GM12891 (cell line): ENCODE results near the gene OR4X1.

ENCODE experiments used
- PAX5 ChIP-seq: IDR thresholded peaks from 2 replicates; pipeline ENCODE4 v1.6.1; 2011; ENCODE audit warnings: low read length, moderate library complexity, mild to moderate bottlenecking; ENCODE audit not compliant: insufficient read depth, severe bottlenecking
- POLR2A ChIP-seq: IDR thresholded peaks from 2 replicates; pipeline ENCODE4 v1.6.1; 2011; ENCODE audit warnings: low read depth, low read length, control low read depth
- POLR2AphosphoS5 ChIP-seq: IDR thresholded peaks from 2 replicates; pipeline ENCODE4 v1.6.1; 2011; ENCODE audit warnings: low read depth, low read length, control low read depth
- TAF1 ChIP-seq: IDR thresholded peaks from 2 replicates; pipeline ENCODE4 v1.6.1; 2011; ENCODE audit warnings: low read depth, low read length, control low read depth

DNA sequence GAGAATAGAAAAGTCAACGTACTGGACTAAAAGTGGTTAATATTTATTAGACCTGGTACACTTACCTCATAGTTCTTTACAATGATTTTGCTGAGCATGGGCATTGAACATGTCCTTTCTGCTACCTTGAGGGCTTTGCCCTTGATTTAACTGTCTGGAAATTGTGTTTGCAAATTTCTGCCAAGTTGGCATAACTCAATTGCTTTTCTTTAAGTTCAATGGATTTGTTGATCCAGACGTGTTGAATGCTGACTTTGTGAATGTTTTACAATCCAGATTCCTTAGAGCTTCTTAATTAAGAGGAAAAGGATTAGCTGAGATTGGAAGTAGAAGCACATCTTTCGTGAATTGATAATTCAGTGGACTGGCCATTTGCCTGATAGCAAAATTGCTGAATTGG, 25.9 kb upstream of the OR4X1 start:
- TF ChIP-seq POLR2AphosphoS5 (no peak), POLR2A (no peak), TAF1 (no peak), PAX5 (no peak)
